Ishikawa (cell line): ENCODE data around the gene SULT2A1.

Experiments used
- CEBPB ChIP-seq: IDR thresholded peaks from 2 replicates; pipeline ENCODE4 v1.6.1; 2012
- CREB1 ChIP-seq: IDR thresholded peaks from 2 replicates; pipeline ENCODE4 v1.6.1; 2012; ENCODE audit warnings: low read depth
- EGR1 ChIP-seq: IDR thresholded peaks from 2 replicates; pipeline ENCODE4 v1.6.1; 2012
- EP300 ChIP-seq: IDR thresholded peaks from 2 replicates; pipeline ENCODE4 v1.6.1; 2012; ENCODE audit warnings: borderline replicate concordance
- FOXM1 ChIP-seq: IDR thresholded peaks from 2 replicates; pipeline ENCODE4 v1.6.1; 2012; ENCODE audit warnings: low read depth, borderline replicate concordance
- MAX ChIP-seq: IDR thresholded peaks from 2 replicates; pipeline ENCODE4 v1.6.1; 2012
- NFIC ChIP-seq: IDR thresholded peaks from 2 replicates; pipeline ENCODE4 v1.6.1; 2012
- RAD21 ChIP-seq: IDR thresholded peaks from 2 replicates; pipeline ENCODE4 v1.6.1; 2012; ENCODE audit warnings: low read depth
- REST ChIP-seq: IDR thresholded peaks from 2 replicates; pipeline ENCODE4 v1.6.1; 2012; ENCODE audit warnings: low read depth, mild to moderate bottlenecking
- TAF1 ChIP-seq: IDR thresholded peaks from 2 replicates; pipeline ENCODE4 v1.6.1; 2012; ENCODE audit warnings: low read depth, mild to moderate bottlenecking
- TCF12 ChIP-seq: IDR thresholded peaks from 2 replicates; pipeline ENCODE4 v1.6.1; 2012; ENCODE audit warnings: low read depth
- TEAD4 ChIP-seq: IDR thresholded peaks from 2 replicates; pipeline ENCODE4 v1.6.1; 2012
- USF1 ChIP-seq: IDR thresholded peaks from 2 replicates; pipeline ENCODE4 v1.6.1; 2012
- YY1 ChIP-seq: IDR thresholded peaks from 2 replicates; pipeline ENCODE4 v1.6.1; 2012; ENCODE audit warnings: low read depth
- ZBTB7A ChIP-seq: IDR thresholded peaks from 2 replicates; pipeline ENCODE4 v1.6.1; 2012; ENCODE audit warnings: low read depth

The SULT2A1 gene

GRCh38 chr19:47890865-47891621 is 4.9 kb upstream of the SULT2A1 start:
- TF ChIP-seq TEAD4: no peak
- no peak for TF ChIP-seq NFIC
- TF ChIP-seq REST: no peak
- no peak for TF ChIP-seq ZBTB7A
- TF ChIP-seq FOXM1: no peak
- no peak for TF ChIP-seq CEBPB
- TF ChIP-seq TCF12: no peak
- no peak for TF ChIP-seq TAF1
- no peak for TF ChIP-seq MAX
- no peak for TF ChIP-seq USF1
- TF ChIP-seq EP300: no peak
- TF ChIP-seq YY1: no peak
- no peak for TF ChIP-seq CREB1

- no peak for TF ChIP-seq ZBTB7A
- TF ChIP-seq YY1: no peak
- no peak for TF ChIP-seq FOXM1
- TF ChIP-seq CEBPB: no peak
- TF ChIP-seq TCF12: no peak
- TF ChIP-seq MAX: no peak
- TF ChIP-seq REST: no peak
- no peak for TF ChIP-seq TEAD4
- TF ChIP-seq RAD21: no peak
- TF ChIP-seq USF1: no peak
- TF ChIP-seq EGR1: no peak
- no peak for TF ChIP-seq TAF1
- TF ChIP-seq NFIC: no peak
- TF ChIP-seq EP300: no peak
- TF ChIP-seq CREB1: no peak
Measured at GRCh38 chr19:47885067-47885463, 1.1 kb downstream of the SULT2A1 start.

GRCh38 chr19:47882890-47883289 is 3.2 kb downstream of the SULT2A1 start:
- no peak for TF ChIP-seq CEBPB

GRCh38 chr19:47881757-47882156 is 4.4 kb downstream of the SULT2A1 start:
- TF ChIP-seq USF1: no peak
- no peak for TF ChIP-seq NFIC
- TF ChIP-seq MAX: no peak
- TF ChIP-seq TAF1: no peak
- TF ChIP-seq ZBTB7A: no peak
- no peak for TF ChIP-seq FOXM1
- TF ChIP-seq RAD21: no peak
- no peak for TF ChIP-seq YY1
- no peak for TF ChIP-seq EGR1
- no peak for TF ChIP-seq TCF12
- TF ChIP-seq CREB1: no peak

- TF ChIP-seq ZBTB7A (no peak), REST (no peak), MAX (no peak)
Measured at GRCh38 chr19:47878906-47879305, 7.2 kb downstream of the SULT2A1 start.
